ENCODE results near the gene C1QA.
"Not testable (repeated sequence)": the region's sequence is repeated elsewhere in the genome, so short reads cannot be mapped to it uniquely, and the experiment has no call there.

C1QA gene

GRCh38 chr1:22641247-22641646 lies 4.8 kb downstream of the C1QA start:
- DNase-seq (ENCODE audit: low read depth in 2 of 2) = no peak

- DNase-seq (ENCODE audit: low read depth in 2 of 2) = peak; percentile 31 to 36
These were observed 5.6 kb downstream of the C1QA start for GRCh38 chr1:22641906-22642636.

- no peak for DNase-seq (ENCODE audit: low read depth in 2 of 2)
These were observed 7.0 kb downstream of the C1QA start, which contains the start of gene C1QC for GRCh38 chr1:22643381-22643780. C1QC (plus strand) TSS chr1:22643633; CDS start chr1:22644024, 391 bp downstream.

GRCh38 chr1:22643928-22644327 lies 7.5 kb downstream of the C1QA start:
- no peak for DNase-seq (ENCODE audit: low read depth in 2 of 2)

DNA sequence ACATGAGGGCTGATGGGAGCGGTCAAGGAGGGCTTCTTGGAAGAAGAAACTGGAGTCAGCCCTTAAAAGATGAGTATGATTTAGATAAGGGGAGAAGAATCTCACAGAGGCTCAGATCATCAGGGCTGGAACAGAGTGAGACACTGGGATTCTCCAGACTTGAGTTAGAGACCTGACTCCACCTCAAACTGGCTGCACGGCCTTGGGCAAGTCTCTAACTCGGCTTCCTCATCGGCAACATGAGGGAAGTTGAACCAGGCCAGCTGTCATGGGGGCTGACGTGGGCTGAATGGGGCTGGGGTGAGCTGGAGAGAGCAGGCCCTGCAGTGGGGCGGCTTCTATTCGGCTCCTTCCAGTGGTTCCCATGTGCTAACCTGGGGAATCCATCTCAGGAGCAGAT lies 9.5 kb downstream of the C1QA start:
- no peak for DNase-seq (ENCODE audit: low read depth in 2 of 2)

DNA sequence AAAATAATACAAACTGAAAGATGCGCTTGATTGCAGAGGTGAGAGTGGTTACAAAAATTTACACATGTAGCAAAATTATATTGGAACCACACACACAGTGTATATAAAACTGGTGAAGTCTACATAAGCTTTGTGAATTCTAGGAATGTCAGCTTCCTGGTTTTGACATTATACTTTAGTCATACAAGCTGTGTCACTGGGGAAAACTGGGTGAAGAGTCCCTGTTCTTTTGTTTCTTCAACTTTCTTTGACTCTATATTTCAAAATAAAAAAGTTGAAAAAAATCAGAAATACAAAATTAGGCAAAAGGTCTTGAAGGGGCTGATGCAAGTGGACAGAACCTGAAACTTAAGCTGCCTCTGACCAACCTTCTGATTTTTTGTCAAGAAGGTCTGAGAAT lies 10.0 kb downstream of the C1QA start:
- no peak for DNase-seq (ENCODE audit: low read depth in 2 of 2)

DNA sequence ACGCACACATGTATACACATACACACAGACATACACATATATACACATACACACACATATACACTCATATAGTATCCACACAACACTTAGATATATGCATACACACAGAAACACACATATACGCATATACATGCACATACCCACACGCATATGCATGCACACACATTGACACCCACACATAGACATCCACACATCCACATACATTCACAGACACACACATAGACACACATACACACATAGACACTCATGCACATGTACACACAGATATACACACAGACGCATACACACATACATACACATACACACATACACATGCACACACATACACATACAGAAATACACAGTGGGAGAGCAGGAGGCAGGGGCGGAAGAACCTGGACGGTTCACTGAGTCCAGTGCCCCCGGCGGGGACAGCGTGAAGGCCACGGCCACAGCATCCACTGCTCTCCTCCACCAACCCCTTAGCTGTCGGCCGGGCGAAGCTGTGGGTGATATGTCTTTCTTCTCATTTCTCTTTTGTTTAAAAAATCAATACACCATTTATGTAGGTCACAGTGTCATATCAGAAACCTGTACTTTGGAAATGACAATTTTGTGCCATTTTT lies 13.8 kb downstream of the C1QA start:
- DNase-seq (ENCODE audit: low read depth in 2 of 2) = no peak

GRCh38 chr1:22651941-22652856 lies 15.8 kb downstream of the C1QA start:
- no peak for DNase-seq (ENCODE audit: low read depth in 2 of 2)

DNA sequence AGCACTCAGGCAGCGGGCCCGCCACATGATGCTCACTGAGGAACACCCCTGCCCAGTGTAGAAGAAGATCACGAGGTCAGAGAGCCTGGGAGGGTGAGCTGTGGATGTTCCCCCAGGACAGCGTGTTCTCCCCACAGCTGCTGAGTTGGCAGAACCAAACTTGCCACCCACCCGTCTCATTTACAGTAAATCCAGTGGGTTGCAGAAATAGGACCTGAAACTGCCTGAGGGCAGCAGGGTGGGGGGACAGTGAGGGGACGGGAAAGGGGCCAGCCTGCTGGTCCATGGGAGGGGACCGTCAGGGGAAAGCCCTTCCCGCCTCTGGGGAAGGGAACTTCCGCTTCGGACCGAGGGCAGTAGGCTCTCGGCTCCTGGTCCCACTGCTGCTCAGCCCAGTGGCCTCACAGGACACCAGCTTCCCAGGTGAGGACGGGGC lies 16.5 kb downstream of the C1QA start, which contains the start of gene C1QB:
C1QB (plus strand) TSS at position 356 of the 436 bp plus-strand sequence. CDS start 6,227 bp downstream, outside the sequence.
- DNase-seq (ENCODE audit: low read depth in 2 of 2) = no peak

- DNase-seq (ENCODE audit: low read depth in 2 of 2) = no peak
These were observed 18.3 kb downstream of the C1QA start for GRCh38 chr1:22654692-22655091.

DNA sequence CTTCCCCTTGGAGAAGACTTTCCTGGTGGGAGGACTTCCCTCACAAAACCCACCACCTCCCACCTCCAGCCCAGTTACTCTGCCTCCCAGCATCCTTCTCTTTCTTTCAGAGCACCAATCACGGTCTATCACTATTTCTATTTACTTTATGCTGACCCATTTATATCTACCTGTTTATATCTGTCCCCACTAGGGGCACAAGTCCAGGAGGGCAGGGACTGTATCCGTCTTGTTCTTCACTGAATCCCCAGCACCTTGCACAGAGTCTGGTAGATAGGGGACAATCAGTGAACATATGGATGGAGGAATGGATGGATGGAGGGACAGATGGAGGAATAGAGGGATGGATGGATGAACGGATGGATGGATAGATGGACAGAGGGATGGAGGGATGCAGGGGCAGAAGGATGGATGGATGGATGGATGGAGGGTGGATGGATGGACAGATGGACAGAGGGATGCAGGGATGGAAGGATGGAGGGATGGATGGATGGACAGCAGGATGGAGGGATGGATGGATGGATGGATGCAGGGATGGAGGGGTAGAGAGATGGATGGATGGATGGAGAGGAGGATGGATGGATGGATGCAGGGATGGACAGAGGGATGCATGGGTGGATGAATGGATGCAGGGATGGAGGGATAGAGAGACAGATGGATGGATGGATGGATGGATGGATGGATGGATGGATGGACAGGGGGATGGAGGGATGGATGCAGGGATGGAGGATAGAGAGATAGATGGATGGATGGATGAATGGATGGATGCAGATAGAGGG lies 22.1 kb downstream of the C1QA start:
- no peak for DNase-seq (ENCODE audit: low read depth in 2 of 2)

DNA sequence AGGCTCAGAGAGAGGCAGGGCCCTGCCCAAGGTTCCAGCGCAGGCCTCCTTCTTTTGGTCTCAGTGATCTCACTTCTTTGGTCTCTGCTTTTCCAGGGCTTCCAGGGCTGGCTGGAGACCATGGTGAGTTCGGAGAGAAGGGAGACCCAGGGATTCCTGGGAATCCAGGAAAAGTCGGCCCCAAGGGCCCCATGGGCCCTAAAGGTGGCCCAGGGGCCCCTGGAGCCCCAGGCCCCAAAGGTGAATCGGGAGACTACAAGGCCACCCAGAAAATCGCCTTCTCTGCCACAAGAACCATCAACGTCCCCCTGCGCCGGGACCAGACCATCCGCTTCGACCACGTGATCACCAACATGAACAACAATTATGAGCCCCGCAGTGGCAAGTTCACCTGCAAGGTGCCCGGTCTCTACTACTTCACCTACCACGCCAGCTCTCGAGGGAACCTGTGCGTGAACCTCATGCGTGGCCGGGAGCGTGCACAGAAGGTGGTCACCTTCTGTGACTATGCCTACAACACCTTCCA lies 24.4 kb downstream of the C1QA start:
- no peak for DNase-seq (ENCODE audit: low read depth in 2 of 2)

- no peak for DNase-seq (ENCODE audit: low read depth in 2 of 2)
These were observed 25.5 kb downstream of the C1QA start for GRCh38 chr1:22661880-22662279.

DNA sequence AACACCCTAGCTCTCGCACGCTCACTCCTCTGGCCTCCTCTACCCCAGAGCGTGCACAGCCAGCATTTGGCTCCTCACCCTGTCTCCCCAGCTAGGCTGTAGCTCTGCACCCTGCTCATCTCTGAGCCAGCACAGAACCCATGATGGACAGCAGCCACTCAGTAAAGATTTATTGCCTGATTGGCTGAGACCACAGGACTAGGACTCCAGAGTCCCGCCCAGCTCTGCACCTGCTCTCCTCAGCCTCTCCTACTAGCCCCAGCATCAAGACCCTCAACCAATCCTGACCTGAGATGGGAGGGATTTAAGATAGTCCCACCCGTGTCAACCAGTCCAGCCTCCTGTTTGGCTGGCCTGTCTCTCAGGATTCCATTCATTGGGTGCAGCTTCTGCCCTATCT lies 25.9 kb downstream of the C1QA start:
- no peak for DNase-seq (ENCODE audit: low read depth in 2 of 2)

DNA sequence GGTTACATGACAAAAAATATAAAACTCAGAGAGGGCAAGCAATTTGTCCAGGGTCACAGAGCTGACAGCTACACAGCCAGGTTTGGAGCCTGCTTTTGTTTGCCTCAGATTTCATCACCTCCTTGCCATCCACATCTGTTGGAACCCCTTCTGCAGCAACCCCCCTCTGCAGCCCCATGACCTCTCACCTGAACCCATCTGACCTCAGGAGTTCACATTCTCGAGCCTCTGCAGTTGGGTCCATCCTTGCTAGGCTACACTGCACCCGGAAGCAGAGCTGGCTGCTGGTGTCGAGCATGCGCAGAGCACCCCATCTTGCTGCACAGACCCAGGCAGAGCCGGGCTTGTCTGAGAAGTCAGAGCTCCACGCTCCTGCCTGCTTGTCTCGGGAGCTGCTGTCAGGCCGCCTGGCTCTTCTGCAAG lies 26.6 kb downstream of the C1QA start:
- no peak for DNase-seq (ENCODE audit: low read depth in 2 of 2)

DNA sequence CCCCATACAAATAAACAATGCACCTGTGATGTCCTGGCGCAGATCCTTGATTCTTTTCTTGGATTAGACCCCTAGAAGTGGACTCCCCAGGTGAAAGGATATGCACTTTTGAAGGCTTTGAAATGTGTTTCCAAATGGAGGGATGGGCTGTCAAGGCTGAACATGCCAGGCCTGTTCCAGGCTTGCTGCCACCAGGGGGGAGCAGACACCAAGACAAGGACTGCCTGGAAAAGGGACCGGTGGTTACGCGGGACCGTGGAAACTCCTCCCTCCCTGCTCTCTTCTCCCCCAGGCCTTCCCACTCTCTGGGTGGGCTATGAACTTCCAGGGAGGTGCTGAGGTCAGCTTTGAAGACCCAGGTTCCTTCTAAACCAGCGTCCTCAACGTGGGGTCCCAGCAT lies 29.3 kb downstream of the C1QA start:
- no peak for DNase-seq (ENCODE audit: low read depth in 2 of 2)

DNA sequence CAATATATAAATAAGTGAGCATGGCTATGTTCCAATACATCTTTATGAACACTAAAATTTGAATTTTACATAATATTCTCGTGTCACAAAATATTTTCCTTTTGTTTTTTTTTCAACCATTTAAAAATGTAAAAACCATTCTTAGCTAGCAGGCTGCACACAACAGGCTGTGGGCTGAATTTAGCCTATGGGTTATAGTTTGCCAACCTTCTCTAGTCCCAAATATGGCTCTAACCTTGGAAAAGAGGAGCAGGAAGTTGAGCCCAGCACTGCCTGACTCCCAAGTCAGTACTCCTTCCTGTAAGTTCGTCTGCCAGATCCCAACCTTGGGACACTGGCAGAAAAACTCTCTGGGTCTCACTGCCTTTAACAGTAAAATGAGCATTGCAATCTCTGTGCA lies 30.0 kb downstream of the C1QA start:
- DNase-seq (ENCODE audit: low read depth in 2 of 2) = no peak

- DNase-seq (ENCODE audit: low read depth in 2 of 2) = not testable (repeated sequence)
These were observed 32.4 kb downstream of the C1QA start for GRCh38 chr1:22668840-22669239.

GRCh38 chr1:22670352-22670975 lies 34.0 kb downstream of the C1QA start:
- no peak for DNase-seq (ENCODE audit: low read depth in 2 of 2)

- no peak for DNase-seq (ENCODE audit: low read depth in 2 of 2)
These were observed 35.6 kb downstream of the C1QA start for GRCh38 chr1:22671999-22672398.

Measured in activated CD8-positive, alpha-beta memory T cell treated with anti-CD3 and anti-CD28 coated beads for 4 hours (primary cell).